ENCODE results near the gene JDP2.

GRCh38 chr14:75522224-75522982 lies 94.6 kb downstream of the JDP2 start, which contains the start of gene BATF:
- TF ChIP-seq CTCF (conservative IDR thresholded peaks at IDR 0.05; ENCODE audit: low read depth, low read length) (no peak), MAFK (IDR thresholded peaks at IDR 0.05; ENCODE audit: low read depth, low read length) (no peak), POLR2A (IDR thresholded peaks at IDR 0.05; ENCODE audit: low read depth, low read length) (no peak), SMC3 (IDR thresholded peaks at IDR 0.05; ENCODE audit: low read depth, low read length) (no peak), BHLHE40 (IDR thresholded peaks at IDR 0.05; ENCODE audit: low read depth, low read length) (no peak), RAD21 (IDR thresholded peaks at IDR 0.05; ENCODE audit: low read length) (no peak), ELK1 (IDR thresholded peaks at IDR 0.05; ENCODE audit: borderline replicate concordance, low read depth, low read length) (no peak)
